ENCODE measurements around the gene MTRF1L.

GRCh38 chr6:152986978-152987377, 15.5 kb downstream of the MTRF1L start:
- TF ChIP-seq POLR2AphosphoS5 (IDR thresholded peaks at IDR 0.05) (no peak), EP300 (IDR thresholded peaks at IDR 0.05) (no peak), CTCF (IDR thresholded peaks at IDR 0.05) (no peak)
